ENCODE results near the gene PHLDA3. TPM values are rescaled to one million over a fixed set of nuclear protein-coding genes. Genes with fewer than 3 reads are reported as not detected.
A peak's percentile ranks its signal among the peaks of the same experiment; 100 is the strongest.

PHLDA3 gene
- total and polyA plus RNA-seq, 10 donors, result 3.6 to 17.4 (median 6.8) TPM

GRCh38 chr1:201485184-201485774 is 16.3 kb upstream of the PHLDA3 start:
- Histone ChIP-seq H3K36me3 (peaks cover 0 to 74% (median 35%) of the 10 kb centered on the region in 6 donors), H3K27ac (peak overlapping the region in 5 of 8 donors; percentile 14 to 62 (median 36)), H3K27me3 (replicated peaks in 1 of 7) (peaks cover 0 to 18% (median 10%) of the 10 kb centered on the region in 7 donors), H3K4me3 (no peak overlapping the region), H3K4me1 (peaks cover 31 to 79% (median 68%) of the 10 kb centered on the region in 6 donors), H3K9me3 (no peaks in the 10 kb centered on the region)
- intact Hi-C loops (cut with DNase I; ENCODE audit: low total_unique reads), result no loop called here
- no peak for DNase-seq
- 78 to 91% (median 88%) methylated on average over 4 of the region's 4 CpGs for WGBS, 5 donors
- no peak for TF ChIP-seq POLR2A (IDR thresholded peaks at IDR 0.05)
- TF ChIP-seq POLR2AphosphoS5 (IDR thresholded peaks at IDR 0.05), result no peak
- no peak for TF ChIP-seq CTCF (IDR thresholded peaks at IDR 0.05 in 8 of 11, conservative IDR thresholded peaks at IDR 0.05 in 3 of 11)

- intact Hi-C loops (cut with DNase I; ENCODE audit: low total_unique reads), result loop anchor here (2.0 kb wide), 1 partner anchor 29 kb away; no protein-coding TSS in a partner anchor
- Histone ChIP-seq H3K36me3 (peaks cover 0 to 58% (median 32%) of the 10 kb centered on the region in 6 donors), H3K4me3 (no peak overlapping the region), H3K27ac (peak overlapping the region in 1 of 8 donors; percentile 15), H3K27me3 (replicated peaks in 1 of 7) (peaks cover 0 to 20% (median 10%) of the 10 kb centered on the region in 7 donors), H3K9me3 (no peaks in the 10 kb centered on the region), H3K4me1 (peaks cover 17 to 68% (median 55%) of the 10 kb centered on the region in 6 donors)
- TF ChIP-seq POLR2AphosphoS5 (IDR thresholded peaks at IDR 0.05) (no peak), POLR2A (IDR thresholded peaks at IDR 0.05) (no peak), CTCF (IDR thresholded peaks at IDR 0.05 in 8 of 11, conservative IDR thresholded peaks at IDR 0.05 in 3 of 11) (no peak)
- 86 to 100% (median 94%) methylated on average over 4 of the region's 4 CpGs for WGBS, 5 donors
- no peak for DNase-seq
Measured at GRCh38 chr1:201483373-201483949, 14.5 kb upstream of the PHLDA3 start.

- Histone ChIP-seq H3K27ac (peak overlapping the region in 2 of 8 donors; percentile 22 to 30), H3K27me3 (replicated peaks in 1 of 7) (peaks cover 0 to 20% (median 10%) of the 10 kb centered on the region in 7 donors), H3K4me1 (peaks cover 17 to 61% (median 49%) of the 10 kb centered on the region in 6 donors), H3K36me3 (peaks cover 0 to 51% (median 28%) of the 10 kb centered on the region in 6 donors), H3K4me3 (no peak overlapping the region), H3K9me3 (no peaks in the 10 kb centered on the region)
- WGBS, 5 donors, result 62 to 83% (median 77%) methylated on average over 3 to 5 of the region's 5 CpGs
- TF ChIP-seq POLR2AphosphoS5 (IDR thresholded peaks at IDR 0.05), result no peak
- no peak for TF ChIP-seq CTCF (IDR thresholded peaks at IDR 0.05 in 8 of 11, conservative IDR thresholded peaks at IDR 0.05 in 3 of 11)
- TF ChIP-seq POLR2A (IDR thresholded peaks at IDR 0.05), result no peak
- no peak for DNase-seq
- intact Hi-C loops (cut with DNase I; ENCODE audit: low total_unique reads), result loop anchor here (2.0 kb wide), 1 partner anchor 30 kb away; no protein-coding TSS in a partner anchor
Measured at GRCh38 chr1:201482755-201483154, 13.8 kb upstream of the PHLDA3 start.
